ENCODE measurements around the gene ADARB1. TPM values are rescaled to one million over a fixed set of nuclear protein-coding genes. Genes with fewer than 3 reads are reported as not detected.

Gene ADARB1
- total RNA-seq, 4 donors from 2014 or later: 3.4 to 15.6 (median 5.7) TPM

GRCh38 chr21:45086337-45086958, 12.1 kb downstream of the ADARB1 start:
- no peaks in the 10 kb centered on the region for H3K36me3 ChIP-seq
- H3K27ac ChIP-seq: no peak overlapping the region
- H3K4me3 ChIP-seq: no peak overlapping the region

GRCh38 chr21:45087022-45087823, 12.8 kb downstream of the ADARB1 start:
- Histone ChIP-seq H3K4me3 (no peak overlapping the region), H3K4me1 (peaks cover 0 to 17% (median 9%) of the 10 kb centered on the region in 3 donors), H3K27ac (no peak overlapping the region), H3K36me3 (no peaks in the 10 kb centered on the region), H3K9me3 (no peaks in the 10 kb centered on the region), H3K27me3 (no peaks in the 10 kb centered on the region)
- DNase-seq: no peak
- intact Hi-C loops (cut with DNase I): no loop called here
- 73 to 80% methylated on average over 10 of the region's 10 CpGs for WGBS, 2 donors
- no peak for TF ChIP-seq CTCF (IDR thresholded peaks at IDR 0.05)
- no peak for TF ChIP-seq POLR2A (IDR thresholded peaks at IDR 0.05)

More at GRCh38 chr21:45086337-45086958, 12.1 kb downstream of the ADARB1 start:
- no peaks in the 10 kb centered on the region for H3K9me3 ChIP-seq
- H3K4me1 ChIP-seq: peaks cover 0 to 13% (median 5%) of the 10 kb centered on the region in 3 donors
- TF ChIP-seq POLR2A (IDR thresholded peaks at IDR 0.05): no peak
- no peak for TF ChIP-seq CTCF (IDR thresholded peaks at IDR 0.05)
- intact Hi-C loops (cut with DNase I): no loop called here
- H3K27me3 ChIP-seq: no peaks in the 10 kb centered on the region
- 87 to 91% methylated on average over 15 of the region's 15 CpGs for WGBS, 2 donors
- DNase-seq: no peak

GRCh38 chr21:45088116-45088515, 13.7 kb downstream of the ADARB1 start:
- DNase-seq: no peak
- TF ChIP-seq CTCF (IDR thresholded peaks at IDR 0.05) (no peak), POLR2A (IDR thresholded peaks at IDR 0.05) (no peak)
- H3K27me3 ChIP-seq: no peaks in the 10 kb centered on the region
- H3K36me3 ChIP-seq: no peaks in the 10 kb centered on the region
- H3K27ac ChIP-seq: no peak overlapping the region
- intact Hi-C loops (cut with DNase I): no loop called here
- 93 to 96% methylated on average over 4 of the region's 4 CpGs for WGBS, 2 donors
- H3K9me3 ChIP-seq: no peaks in the 10 kb centered on the region
- no peak overlapping the region for H3K4me3 ChIP-seq
- H3K4me1 ChIP-seq: peaks cover 0 to 24% (median 11%) of the 10 kb centered on the region in 3 donors

- no peaks in the 10 kb centered on the region for H3K36me3 ChIP-seq
- DNase-seq: no peak
- 87 to 88% methylated on average over 8 of the region's 8 CpGs for WGBS, 2 donors
- intact Hi-C loops (cut with DNase I): no loop called here
- peaks cover 0 to 30% (median 17%) of the 10 kb centered on the region in 3 donors for H3K4me1 ChIP-seq
- H3K27ac ChIP-seq: no peak overlapping the region
- H3K27me3 ChIP-seq: no peaks in the 10 kb centered on the region
- TF ChIP-seq CTCF (IDR thresholded peaks at IDR 0.05): no peak
- no peak for TF ChIP-seq POLR2A (IDR thresholded peaks at IDR 0.05)
- no peak overlapping the region for H3K4me3 ChIP-seq
- no peaks in the 10 kb centered on the region for H3K9me3 ChIP-seq
Observed at GRCh38 chr21:45088729-45089128, 14.3 kb downstream of the ADARB1 start.

GRCh38 chr21:45089964-45090363, 15.6 kb downstream of the ADARB1 start:
- 81 to 90% methylated on average over 4 of the region's 4 CpGs for WGBS, 2 donors
- Histone ChIP-seq H3K27ac (no peak overlapping the region), H3K27me3 (no peaks in the 10 kb centered on the region), H3K36me3 (no peaks in the 10 kb centered on the region), H3K4me3 (no peak overlapping the region), H3K4me1 (peaks cover 0 to 33% (median 25%) of the 10 kb centered on the region in 3 donors), H3K9me3 (no peaks in the 10 kb centered on the region)
- intact Hi-C loops (cut with DNase I): no loop called here
- no peak for TF ChIP-seq POLR2A (IDR thresholded peaks at IDR 0.05)
- no peak for DNase-seq
